ENCODE results near the gene TMEM263. TPM values are rescaled to one million over a fixed set of nuclear protein-coding genes. Genes with fewer than 3 reads are reported as not detected.

The TMEM263 gene
- total RNA-seq, 1 donor from 2014 or later, result 26.1 TPM

GRCh38 chr12:106926657-106927056 is 29.1 kb upstream of the TMEM263 start:
- H3K27me3 Mint-ChIP-seq (ENCODE audit: unreplicated experiment), result no peaks in the 10 kb centered on the region
- no peaks in the 10 kb centered on the region for H3K4me1 Mint-ChIP-seq (ENCODE audit: unreplicated experiment)
- H3K36me3 Mint-ChIP-seq (ENCODE audit: low read depth, unreplicated experiment), result no peaks in the 10 kb centered on the region
- H3K4me3 Mint-ChIP-seq (ENCODE audit: unreplicated experiment), result no peak overlapping the region
- no peak overlapping the region for H3K27ac Mint-ChIP-seq (ENCODE audit: unreplicated experiment)
- DNase-seq (ENCODE audit: low spot score), result no peak
- no peaks in the 10 kb centered on the region for H3K9me3 Mint-ChIP-seq (ENCODE audit: unreplicated experiment)
- TF ChIP-seq CTCF (IDR thresholded peaks at IDR 0.05; ENCODE audit: unreplicated experiment), result no peak

- Mint-ChIP-seq H3K9me3 (ENCODE audit: unreplicated experiment) (no peaks in the 10 kb centered on the region), H3K4me3 (ENCODE audit: unreplicated experiment) (no peak overlapping the region), H3K36me3 (ENCODE audit: low read depth, unreplicated experiment) (peaks cover 4% of the 10 kb centered on the region), H3K27ac (ENCODE audit: unreplicated experiment) (no peak overlapping the region), H3K4me1 (ENCODE audit: unreplicated experiment) (no peaks in the 10 kb centered on the region), H3K27me3 (ENCODE audit: unreplicated experiment) (peaks cover 3% of the 10 kb centered on the region)
- TF ChIP-seq CTCF (IDR thresholded peaks at IDR 0.05; ENCODE audit: unreplicated experiment), result no peak
- no peak for DNase-seq (ENCODE audit: low spot score)
These were observed 21.4 kb upstream of the TMEM263 start for GRCh38 chr12:106934277-106934676.

GRCh38 chr12:106941481-106942156 is 14.1 kb upstream of the TMEM263 start:
- H3K27ac Mint-ChIP-seq (ENCODE audit: unreplicated experiment), result no peak overlapping the region
- H3K4me1 Mint-ChIP-seq (ENCODE audit: unreplicated experiment), result no peaks in the 10 kb centered on the region
- peaks cover 4% of the 10 kb centered on the region for H3K36me3 Mint-ChIP-seq (ENCODE audit: low read depth, unreplicated experiment)
- DNase-seq (ENCODE audit: low spot score), result no peak
- TF ChIP-seq CTCF (IDR thresholded peaks at IDR 0.05; ENCODE audit: unreplicated experiment), result no peak
- H3K9me3 Mint-ChIP-seq (ENCODE audit: unreplicated experiment), result no peaks in the 10 kb centered on the region
- no peak overlapping the region for H3K4me3 Mint-ChIP-seq (ENCODE audit: unreplicated experiment)
- H3K27me3 Mint-ChIP-seq (ENCODE audit: unreplicated experiment), result peaks cover 6% of the 10 kb centered on the region

GRCh38 chr12:106942775-106943174 is 12.9 kb upstream of the TMEM263 start:
- no peak for TF ChIP-seq CTCF (IDR thresholded peaks at IDR 0.05; ENCODE audit: unreplicated experiment)
- H3K9me3 Mint-ChIP-seq (ENCODE audit: unreplicated experiment), result no peaks in the 10 kb centered on the region
- no peak overlapping the region for H3K4me3 Mint-ChIP-seq (ENCODE audit: unreplicated experiment)

GRCh38 chr12:106945261-106945851 is 10.4 kb upstream of the TMEM263 start:
- Mint-ChIP-seq H3K9me3 (ENCODE audit: unreplicated experiment) (no peaks in the 10 kb centered on the region), H3K4me3 (ENCODE audit: unreplicated experiment) (no peak overlapping the region), H3K4me1 (ENCODE audit: unreplicated experiment) (no peaks in the 10 kb centered on the region), H3K27me3 (ENCODE audit: unreplicated experiment) (peaks cover 3% of the 10 kb centered on the region), H3K27ac (ENCODE audit: unreplicated experiment) (no peak overlapping the region), H3K36me3 (ENCODE audit: low read depth, unreplicated experiment) (peaks cover 3% of the 10 kb centered on the region)
- no peak for TF ChIP-seq CTCF (IDR thresholded peaks at IDR 0.05; ENCODE audit: unreplicated experiment)
- DNase-seq (ENCODE audit: low spot score), result no peak

More at GRCh38 chr12:106942775-106943174, 12.9 kb upstream of the TMEM263 start:
- peaks cover 4% of the 10 kb centered on the region for H3K36me3 Mint-ChIP-seq (ENCODE audit: low read depth, unreplicated experiment)
- no peak overlapping the region for H3K27ac Mint-ChIP-seq (ENCODE audit: unreplicated experiment)
- H3K27me3 Mint-ChIP-seq (ENCODE audit: unreplicated experiment), result peaks cover 3% of the 10 kb centered on the region
- no peak for DNase-seq (ENCODE audit: low spot score)
- no peaks in the 10 kb centered on the region for H3K4me1 Mint-ChIP-seq (ENCODE audit: unreplicated experiment)

All from endothelial cell (in vitro differentiated cells).